HepG2 (cell line): ENCODE data around the gene NR2F1-AS1. TPM values are rescaled to one million over a fixed set of nuclear protein-coding genes. Genes with fewer than 3 reads are reported as not detected.
A peak's percentile ranks its signal among the peaks of the same experiment; 100 is the strongest.

Experiments
- ATAC-seq: fragments of 200-7000 bp; cut with Tn5 transposase; 3 replicates; pipeline ENCODE4 v1.9.1; 2020; ENCODE audit warnings: mild to moderate bottlenecking, moderate library complexity
- BruUV-seq: library from RNA; stranded (reverse); fragments of 400-500 nt; replicated peaks from 2 replicates; lab custom pipeline; 2021; lab: Mats Ljungman, UMichigan
- CTCF ChIA-PET: fragments of 300-600 bp; formaldehyde crosslinking; extraction: SDS; loops from one replicate; lab custom pipeline; 2021; ENCODE audit warnings: low total read pairs, inconsistent platforms, low intra/inter-chr PET ratio; lab: Yijun Ruan, JAX
- POLR2A ChIA-PET: fragments of 350-600 bp; sonication (Branson Sonifier 250); formaldehyde crosslinking; loops from one replicate; lab custom pipeline; 2020; ENCODE audit warnings: antibody characterized with exemption, inconsistent platforms; lab: Yijun Ruan, JAX
- DNase-seq: peaks from one replicate; pipeline ENCODE4 v3.0.0-alpha.2; 2015; ENCODE audit warnings: low spot score
- FAIRE-seq: peaks from 3 replicates; lab custom pipeline; 2011; peaks lifted over from hg19 to GRCh38; lab: Jason Lieb, UNC
- H2AFZ ChIP-seq: one replicate; pipeline ENCODE4 v1.6.1; 2011; ENCODE audit warnings: low read length, inconsistent platforms
- H3K27ac ChIP-seq: fragments of 300-600 bp; 3 replicates; pipeline ENCODE4 v1.8.0; 2011; ENCODE audit warnings: mixed run types, mild to moderate bottlenecking, mixed read lengths, low read length, inconsistent platforms; ENCODE audit not compliant: insufficient read depth; ENCODE audit errors: extremely low read length
- H3K27me3 ChIP-seq, 2 experiments: fragments of 200-600 bp in 1 of 2; 2 replicates in 1 of 2; 3 replicates in 1 of 2; pipeline versions ENCODE4 v1.6.0 to v1.8.0; 2011; ENCODE audit warnings: low read length in 2 of 2, mild to moderate bottlenecking in 2 of 2, moderate library complexity in 2 of 2, inconsistent platforms in 1 of 2; ENCODE audit not compliant: insufficient read depth in 2 of 2, control insufficient read depth in 1 of 2
- H3K36me3 ChIP-seq, 2 experiments: fragments of 200-600 bp in 1 of 2; replicated peaks in 1 of 2; 2 replicates in 1 of 2; 3 replicates in 1 of 2; pipeline versions ENCODE4 v1.5.1 to v1.8.0; 2011; ENCODE audit warnings: low read length in 2 of 2, inconsistent platforms in 1 of 2; ENCODE audit not compliant: insufficient read depth in 2 of 2, control insufficient read depth in 1 of 2
- H3K4me1 ChIP-seq: 2 replicates; pipeline ENCODE4 v1.5.1; 2012; ENCODE audit warnings: low read length, inconsistent platforms; ENCODE audit not compliant: insufficient read depth
- H3K4me2 ChIP-seq: 2 replicates; pipeline ENCODE4 v1.6.0; 2011; ENCODE audit warnings: low read depth, low read length, inconsistent platforms
- H3K4me3 ChIP-seq, 3 experiments: fragments of 200-600 bp in 1 of 3; sonication (generic), shearing (Covaris generic) in 1 of 3; replicated peaks in 1 of 3; 2 replicates each; pipeline ENCODE4 v1.5.1; 2011 to 2016; ENCODE audit warnings: low read length in 3 of 3, inconsistent platforms in 2 of 3, low read depth in 2 of 3, mild to moderate bottlenecking in 2 of 3, control low read depth in 1 of 3, mixed read lengths in 1 of 3; ENCODE audit not compliant: insufficient read depth in 1 of 3
- H3K79me2 ChIP-seq: one replicate; pipeline ENCODE4 v1.6.1; 2011; ENCODE audit warnings: low read length, inconsistent platforms; ENCODE audit not compliant: insufficient read depth
- H3K9ac ChIP-seq: 2 replicates; pipeline ENCODE4 v1.6.0; 2011; ENCODE audit warnings: mild to moderate bottlenecking, low read depth, low read length, inconsistent platforms; ENCODE audit not compliant: insufficient read depth
- H3K9me3 ChIP-seq: 2 replicates; pipeline ENCODE4 v1.5.1; 2012; ENCODE audit warnings: mild to moderate bottlenecking, low read length
- H4K20me1 ChIP-seq: 2 replicates; pipeline ENCODE4 v1.6.0; 2011; ENCODE audit warnings: inconsistent platforms, mild to moderate bottlenecking, low read length, moderate library complexity; ENCODE audit not compliant: insufficient read depth
- AGO2 ChIP-seq: fragments of 200-400 bp; formaldehyde crosslinking; optimal IDR thresholded peaks from 2 replicates; pipeline ENCODE3; 2017; ENCODE audit warnings: mild to moderate bottlenecking, low read depth, low read length, moderate library complexity
- ARID4A ChIP-seq: sonication (generic); formaldehyde crosslinking; IDR thresholded peaks from 2 replicates; pipeline ENCODE4 v1.5.0; 2020; ENCODE audit warnings: mild to moderate bottlenecking, missing genetic modification reagents, borderline replicate concordance
- CHD4 ChIP-seq: fragments of 200-600 bp; sonication (generic); IDR thresholded peaks from 2 replicates; pipeline ENCODE4 v1.7.0; 2017; ENCODE audit warnings: mild to moderate bottlenecking, low read length, borderline replicate concordance
- FOXC1 ChIP-seq: sonication (generic); formaldehyde crosslinking; IDR thresholded peaks from 2 replicates; pipeline ENCODE4 v1.8.0; 2022; ENCODE audit warnings: mild to moderate bottlenecking, missing genetic modification reagents, borderline replicate concordance
- HOXA5 ChIP-seq: sonication (generic); formaldehyde crosslinking; IDR thresholded peaks from 2 replicates; pipeline ENCODE4 v1.4.0; 2020; ENCODE audit warnings: missing genetic modification reagents
- MYC ChIP-seq: sonication (generic); formaldehyde crosslinking; IDR thresholded peaks from 2 replicates; pipeline ENCODE4 v1.9.0; 2021; ENCODE audit warnings: missing genetic modification reagents, borderline replicate concordance
- TBX3 ChIP-seq: fragments of 450-650 bp; IDR thresholded peaks from 2 replicates; pipeline ENCODE4 v1.6.1; 2017; ENCODE audit warnings: antibody characterized with exemption, mild to moderate bottlenecking, inconsistent platforms, borderline replicate concordance
- ZBTB37 ChIP-seq: sonication (generic); formaldehyde crosslinking; IDR thresholded peaks from 2 replicates; pipeline ENCODE4 v1.4.0; 2020; ENCODE audit warnings: mild to moderate bottlenecking, missing genetic modification reagents
- ZNF766 ChIP-seq: sonication (generic); formaldehyde crosslinking; IDR thresholded peaks from 2 replicates; pipeline ENCODE4 v1.5.0; 2020; ENCODE audit warnings: missing genetic modification reagents, borderline replicate concordance
- WGBS: methylation state at CpG from one replicate; pipeline ENCODE4 v1.1.6; 2017; ENCODE audit warnings: low lambda C conversion rate; 5-methylcytosine and 5-hydroxymethylcytosine counted together
- in situ Hi-C: cut with HindIII; loops from 2 replicates; pipeline ENCODE4 v1.10.0; 2017; ENCODE audit warnings: low pct_unique_long_range_greater_than_20kb; ENCODE audit not compliant: extremely low pct_ligation_motif_present
- intact Hi-C: fragments of 100-400 bp; cut with micrococcal nuclease; formaldehyde crosslinking; loops from one replicate; pipeline ENCODE4 v1.10.0; 2022; ENCODE audit not compliant: unreplicated experiment
- polyA plus RNA-seq, 8 experiments: library from polyadenylated mRNA; depleted of rRNA in 3 of 8; stranded (reverse) in 7 of 8; unstranded in 1 of 8; fragments of >200 nt; fragmentation: Illumina TruSeq in 4 of 8; extraction: Trizol in 4 of 8; gene quantifications; 2 replicates each; pipeline versions ENCODE4 v1.2.1 to v1.2.3, GENCODE V29; 2011 to 2016; ENCODE audit warnings: low read depth in 4 of 8, missing spikeins in 1 of 8, mixed read lengths in 1 of 8; ENCODE audit not compliant: insufficient read depth in 1 of 8
- total RNA-seq, 5 experiments: library from RNA; depleted of rRNA; stranded (reverse); fragments of >200 nt; fragmentation: Illumina TruSeq; extraction: Trizol; gene quantifications; 2 replicates each; pipeline ENCODE4 v1.2.3, GENCODE V29; 2016; ENCODE audit warnings: low read depth in 1 of 5

The NR2F1-AS1 gene
- total and polyA plus RNA-seq, 2 of the 13 experiments (the other 11 are each of a cell fraction or from before 2014, with no cell fraction given) = 2.8 TPM

- Histone ChIP-seq H3K79me2 (peaks cover 28% of the 10 kb centered on the region), H3K9me3 (no peaks in the 10 kb centered on the region), H2AFZ (no peak overlapping the region), H3K36me3 (peaks cover 9 to 43% of the 10 kb centered on the region in 2 experiments), H3K4me1 (peaks cover 43% of the 10 kb centered on the region), H3K4me3 (no peak overlapping the region), H4K20me1 (peaks cover 46% of the 10 kb centered on the region), H3K27me3 (no peaks in the 10 kb centered on the region), H3K4me2 (no peak overlapping the region), H3K27ac (no peak overlapping the region), H3K9ac (no peak overlapping the region)
- ChIA-PET CTCF (no interaction called here), POLR2A (no interaction called here)
- ATAC-seq = no peak
- FAIRE-seq = no peak
- DNase-seq = no peak
- intact Hi-C loops (no loop called here), in situ Hi-C loops (no loop called here)
- WGBS = 98% methylated on average over 30 of the region's 30 CpGs
- no TSS peak for BruUV-seq
- TF ChIP-seq AGO2 (peak; percentile 70), ZNF766 (CRISPR knock-in tag) (no peak)
Observed at GRCh38 chr5:93593476-93594131, 12.6 kb upstream of the NR2F1-AS1 start.

DNA sequence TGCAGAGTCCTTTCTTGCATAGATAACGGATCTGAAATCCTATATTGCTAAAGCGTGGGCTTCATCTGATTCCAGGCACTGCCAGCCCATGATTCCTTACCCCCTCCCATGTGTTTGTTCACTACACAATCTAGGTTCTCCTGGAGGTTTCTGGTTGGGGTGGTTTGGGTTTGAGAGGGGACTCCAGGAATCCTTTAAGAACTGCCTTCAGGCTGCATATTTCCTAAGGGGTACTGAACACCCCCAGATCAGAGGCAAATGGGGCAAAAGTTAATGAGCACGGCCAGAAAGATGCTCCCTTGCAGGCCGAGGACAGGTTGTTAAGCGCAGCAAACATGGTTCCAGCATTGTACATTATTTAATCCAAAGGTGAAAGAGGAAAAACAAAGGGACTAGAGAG, 11.9 kb upstream of the NR2F1-AS1 start:
- no peak overlapping the region for H3K9ac ChIP-seq
- intact Hi-C loops (no loop called here), in situ Hi-C loops (no loop called here)
- peaks cover 46% of the 10 kb centered on the region for H4K20me1 ChIP-seq
- FAIRE-seq (no peak), DNase-seq (no peak), ATAC-seq (no peak)
- no TSS peak for BruUV-seq
- POLR2A ChIA-PET = no interaction called here
- peaks cover 44% of the 10 kb centered on the region for H3K4me1 ChIP-seq
- peaks cover 31% of the 10 kb centered on the region for H3K79me2 ChIP-seq
- no peak overlapping the region for H2AFZ ChIP-seq
- no peak overlapping the region for H3K4me3 ChIP-seq
- H3K27me3 ChIP-seq = no peaks in the 10 kb centered on the region
- H3K27ac ChIP-seq = no peak overlapping the region
- H3K4me2 ChIP-seq = no peak overlapping the region
- CTCF ChIA-PET = no interaction called here
- no peaks in the 10 kb centered on the region for H3K9me3 ChIP-seq
- peaks cover 9 to 46% of the 10 kb centered on the region in 2 experiments for H3K36me3 ChIP-seq
- 96% methylated on average over 5 of the region's 5 CpGs for WGBS
- TF ChIP-seq FOXC1 (CRISPR knock-in tag) = no peak
- no peak for TF ChIP-seq MYC (CRISPR knock-in tag)
- no peak for TF ChIP-seq TBX3
- TF ChIP-seq HOXA5 (CRISPR knock-in tag) = no peak
- no peak for TF ChIP-seq ZBTB37 (CRISPR knock-in tag)
- TF ChIP-seq ARID4A (CRISPR knock-in tag) = no peak
- no peak for TF ChIP-seq CHD4
